ENCODE data around the gene OR7C1. TPM values are rescaled to one million over a fixed set of nuclear protein-coding genes. Genes with fewer than 3 reads are reported as not detected.

OR7C1 gene
- total and polyA plus RNA-seq, 2 of the 8 experiments (the other 6 are each of a cell fraction or from before 2014, with no cell fraction given) = not detected

GRCh38 chr19:14795078-14795721, 39.8 kb downstream of the OR7C1 start:
- ChIA-PET POLR2A (ENCODE audit: partially characterized antibody) (no interaction called here), CTCF (ENCODE audit: partially characterized antibody) (interaction anchor here (1.9 kb wide), 1 partner anchor 9 kb away, joined by 8 read pairs; no protein-coding TSS in a partner anchor)
- TF ChIP-seq BACH1 (IDR thresholded peaks at IDR 0.05; ENCODE audit: low read length) = peak; percentile 45; the same call in 1 of the 2 replicates
- TF ChIP-seq CTCF (IDR thresholded peaks at IDR 0.05; ENCODE audit: control extremely low read depth in 1 of 3, insufficient read depth in 1 of 3, low read depth in 1 of 3, low read length in 3 of 3) = no peak
- peak; percentile 31; the same call in 1 of the 2 replicates for TF ChIP-seq MAFK (IDR thresholded peaks at IDR 0.05; ENCODE audit: low read depth, low read length)
- TF ChIP-seq KDM1A (IDR thresholded peaks at IDR 0.05; ENCODE audit: borderline replicate concordance, low read length) = no peak
- no peak for TF ChIP-seq RNF2 (IDR thresholded peaks at IDR 0.05; ENCODE audit: borderline replicate concordance, low read depth, low read length, missing control alignments, poor library complexity, severe bottlenecking)

More at GRCh38 chr19:14795078-14795721, 39.8 kb downstream of the OR7C1 start:
- H3K23ac ChIP-seq (ENCODE audit: insufficient read length) = no peak overlapping the region
- peaks cover 0 to 2% of the 10 kb centered on the region in 2 experiments; a peak in 1 of 4 replicates for H3K9me3 ChIP-seq (ENCODE audit: insufficient read depth in 2 of 2, low read depth in 1 of 2, low read length in 1 of 2)
- no peak overlapping the region for H4K91ac ChIP-seq (replicated peaks; ENCODE audit: insufficient read length, low read length)
- H4K8ac ChIP-seq (ENCODE audit: extremely low read depth, insufficient read depth, low read length) = no peak overlapping the region
- no peak overlapping the region for H2BK5ac ChIP-seq (ENCODE audit: low read depth, low read length)
- 83% methylated on average over 5 of the region's 5 CpGs; no CpG with 5 or more reads in 1 of the 2 experiments for WGBS, 2 experiments (ENCODE audit: extremely low coverage in 1 of 2, insufficient coverage in 1 of 2, insufficient read length in 1 of 2, insufficient replicate concordance in 2 of 2, low coverage in 1 of 2, low lambda C conversion rate in 2 of 2, missing lambda C conversion rate in 1 of 2)
- H3K56ac ChIP-seq (replicated peaks; ENCODE audit: insufficient read length, low read depth, low read length) = no peak overlapping the region
- no peak overlapping the region for H2AK5ac ChIP-seq (ENCODE audit: low read depth, low read length)
- no peaks in the 10 kb centered on the region for H3K23me2 ChIP-seq (ENCODE audit: low read depth, low read length)
- no peak overlapping the region for H3K9ac ChIP-seq (replicated peaks in 1 of 4; ENCODE audit: extremely low read depth in 1 of 4, low read depth in 3 of 4, low read length in 3 of 4)
- H3K14ac ChIP-seq (ENCODE audit: insufficient read length) = no peak overlapping the region
- H2AFZ ChIP-seq (ENCODE audit: low read length) = no peak overlapping the region
- DNase-seq (ENCODE audit: low read depth in 1 of 2, low spot score in 2 of 2) = no peak
- H4K5ac ChIP-seq (ENCODE audit: insufficient read length, low read depth, low read length) = no peak overlapping the region
- no peaks in the 10 kb centered on the region for H3K4me1 ChIP-seq (replicated peaks in 1 of 4; ENCODE audit: control insufficient read depth in 3 of 4, insufficient read depth in 4 of 4, low read length in 3 of 4)
- no peak overlapping the region for H3K18ac ChIP-seq (ENCODE audit: extremely low read depth, low read length)
- no peaks in the 10 kb centered on the region for H4K20me1 ChIP-seq (replicated peaks in 1 of 2; ENCODE audit: control insufficient read depth in 1 of 2, insufficient read depth in 2 of 2, low read length in 2 of 2)
- no peaks in the 10 kb centered on the region for H3K27me3 ChIP-seq (replicated peaks in 1 of 4; ENCODE audit: control insufficient read depth in 3 of 4, extremely low read depth in 1 of 4, insufficient read depth in 3 of 4, low read length in 3 of 4)
- H2BK120ac ChIP-seq (replicated peaks; ENCODE audit: low read depth, low read length) = no peak overlapping the region
- no peak overlapping the region for H3K4ac ChIP-seq (replicated peaks; ENCODE audit: insufficient read length, low read depth, low read length)
- H3K27ac ChIP-seq (ENCODE audit: low read depth, low read length) = no peak overlapping the region
- FAIRE-seq = no peak
- H3K36me3 ChIP-seq (ENCODE audit: control insufficient read depth in 2 of 4, insufficient read depth in 4 of 4, low read length in 3 of 4) = no peaks in the 10 kb centered on the region
- no peak overlapping the region for H3K4me3 ChIP-seq (ENCODE audit: extremely low read depth in 1 of 4, insufficient read depth in 2 of 4, low read depth in 3 of 4, low read length in 4 of 4)
- no peaks in the 10 kb centered on the region for H3K79me1 ChIP-seq (ENCODE audit: low read depth, low read length)
- no peak overlapping the region for H2BK12ac ChIP-seq (ENCODE audit: low read depth, low read length)
- H2BK20ac ChIP-seq (ENCODE audit: low read length) = no peak overlapping the region
- no peaks in the 10 kb centered on the region for H3K79me2 ChIP-seq (ENCODE audit: control insufficient read depth in 1 of 2, insufficient read depth in 2 of 2, low read length in 2 of 2)
- no peak overlapping the region for H3K4me2 ChIP-seq (ENCODE audit: insufficient read depth in 1 of 2, low read depth in 2 of 2, low read length in 2 of 2)
- no peak overlapping the region for H2BK15ac ChIP-seq (ENCODE audit: low read length)

Data from H1 (cell line).